ENCODE results near the gene SH2D6. TPM values are rescaled to one million over a fixed set of nuclear protein-coding genes. Genes with fewer than 3 reads are reported as not detected.

Gene SH2D6
- total and polyA plus RNA-seq, 2 donors (not counting 1 experiment from before 2014, with no cell fraction given): 0.27 to 1.6 TPM

GRCh38 chr2:85441864-85442263 lies 23.4 kb downstream of the SH2D6 start:
- peaks cover 14 to 16% of the 10 kb centered on the region in 2 donors for H3K4me1 ChIP-seq (ENCODE audit: control insufficient read depth in 2 of 2, insufficient read depth in 2 of 2, low read length in 2 of 2)
- no peak for ATAC-seq (ENCODE audit: low read depth)
- no peaks in the 10 kb centered on the region for H3K36me3 ChIP-seq (replicated peaks in 1 of 2; ENCODE audit: control extremely low read depth in 1 of 2, control insufficient read depth in 1 of 2, extremely low read depth in 1 of 2, insufficient read depth in 2 of 2, low read length in 1 of 2)
- H2AFZ ChIP-seq (ENCODE audit: insufficient read depth, low read depth, low read length, poor library complexity, severe bottlenecking): no peak overlapping the region
- intact Hi-C loops (cut with micrococcal nuclease): no loop called here
- Mint-ChIP-seq H3K27me3 (no peaks in the 10 kb centered on the region), H3K4me1 (peaks cover 17% of the 10 kb centered on the region), H3K4me3 (no peak overlapping the region), H3K9me3 (ENCODE audit: insufficient read depth) (no peaks in the 10 kb centered on the region), H3K27ac (no peak overlapping the region)
- no peak for TF ChIP-seq EZH2 (IDR thresholded peaks at IDR 0.05; ENCODE audit: borderline replicate concordance, insufficient read depth, low read depth, low read length, poor library complexity, severe bottlenecking)
- TF ChIP-seq, protein P1, sequence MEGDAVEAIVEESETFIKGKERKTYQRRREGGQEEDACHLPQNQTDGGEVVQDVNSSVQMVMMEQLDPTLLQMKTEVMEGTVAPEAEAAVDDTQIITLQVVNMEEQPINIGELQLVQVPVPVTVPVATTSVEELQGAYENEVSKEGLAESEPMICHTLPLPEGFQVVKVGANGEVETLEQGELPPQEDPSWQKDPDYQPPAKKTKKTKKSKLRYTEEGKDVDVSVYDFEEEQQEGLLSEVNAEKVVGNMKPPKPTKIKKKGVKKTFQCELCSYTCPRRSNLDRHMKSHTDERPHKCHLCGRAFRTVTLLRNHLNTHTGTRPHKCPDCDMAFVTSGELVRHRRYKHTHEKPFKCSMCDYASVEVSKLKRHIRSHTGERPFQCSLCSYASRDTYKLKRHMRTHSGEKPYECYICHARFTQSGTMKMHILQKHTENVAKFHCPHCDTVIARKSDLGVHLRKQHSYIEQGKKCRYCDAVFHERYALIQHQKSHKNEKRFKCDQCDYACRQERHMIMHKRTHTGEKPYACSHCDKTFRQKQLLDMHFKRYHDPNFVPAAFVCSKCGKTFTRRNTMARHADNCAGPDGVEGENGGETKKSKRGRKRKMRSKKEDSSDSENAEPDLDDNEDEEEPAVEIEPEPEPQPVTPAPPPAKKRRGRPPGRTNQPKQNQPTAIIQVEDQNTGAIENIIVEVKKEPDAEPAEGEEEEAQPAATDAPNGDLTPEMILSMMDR (IDR thresholded peaks at IDR 0.05): no peak
- CTCF ChIA-PET: interaction anchor here (1.5 kb wide), 1 partner anchor 21 kb away, joined by 5 read pairs; no protein-coding TSS in a partner anchor
- no peaks in the 10 kb centered on the region for H3K9me3 ChIP-seq (ENCODE audit: control extremely low read depth in 1 of 3, control insufficient read depth in 2 of 3, insufficient read depth in 1 of 3, low read length in 2 of 3)
- no peak overlapping the region for H3K9ac ChIP-seq (ENCODE audit: low read length)
- WGBS (ENCODE audit: insufficient coverage): 69% methylated on average over 2 of the region's 4 CpGs
- H3K27ac ChIP-seq (ENCODE audit: low read length in 2 of 2): no peak overlapping the region
- H3K4me3 ChIP-seq (ENCODE audit: control extremely low read depth in 1 of 5, extremely low read depth in 1 of 5, insufficient read depth in 1 of 5, low read depth in 2 of 5, low read length in 4 of 5): no peak overlapping the region
- H3K4me2 ChIP-seq (replicated peaks; ENCODE audit: low read depth, low read length, poor library complexity, severe bottlenecking): no peak overlapping the region
- H4K20me1 ChIP-seq (ENCODE audit: control insufficient read depth, insufficient read depth, low read length, poor library complexity, severe bottlenecking): no peaks in the 10 kb centered on the region
- H3K79me2 ChIP-seq (ENCODE audit: control insufficient read depth, insufficient read depth, low read length): no peaks in the 10 kb centered on the region
- H3K27me3 ChIP-seq (replicated peaks in 1 of 4; ENCODE audit: control extremely low read depth in 1 of 4, control insufficient read depth in 3 of 4, insufficient read depth in 4 of 4, low read length in 3 of 4): peaks cover 0 to 3% (median 0%) of the 10 kb centered on the region in 4 experiments
- DNase-seq: no peak
- POLR2A ChIA-PET: interaction anchor here (0.6 kb wide), 1 partner anchor 92 kb away, joined by 5 read pairs; no protein-coding TSS in a partner anchor

DNA sequence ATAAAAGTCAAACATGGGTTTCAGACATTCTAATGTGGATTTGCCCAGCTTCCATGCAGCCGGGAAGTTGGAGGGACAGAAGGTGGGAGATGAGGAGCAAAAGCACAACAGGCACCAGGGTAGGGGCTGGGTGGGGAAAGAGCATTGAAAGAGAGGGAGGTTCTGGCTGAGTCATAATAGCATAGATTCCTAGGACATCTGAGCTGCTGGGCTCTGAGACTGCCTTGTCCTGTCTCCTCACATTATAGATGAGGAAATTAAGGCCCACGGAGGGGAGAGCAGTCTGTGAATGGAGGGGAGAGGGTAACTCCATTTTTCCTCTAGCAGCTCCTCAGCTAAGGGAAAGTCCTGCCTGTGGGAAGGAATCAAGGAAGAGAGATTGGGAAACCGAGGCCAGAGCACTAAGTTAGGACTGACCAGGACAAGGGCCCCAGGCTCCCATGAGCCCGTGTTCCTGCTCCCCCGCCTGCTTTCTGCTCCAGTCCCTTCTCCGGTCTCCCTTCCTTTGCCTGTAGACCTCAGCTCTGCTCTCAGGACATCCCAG lies 26.2 kb downstream of the SH2D6 start:
- intact Hi-C loops (cut with micrococcal nuclease): no loop called here
- Histone ChIP-seq H4K20me1 (ENCODE audit: control insufficient read depth, insufficient read depth, low read length, poor library complexity, severe bottlenecking) (no peaks in the 10 kb centered on the region), H3K9me3 (ENCODE audit: control extremely low read depth in 1 of 3, control insufficient read depth in 2 of 3, insufficient read depth in 1 of 3, low read length in 2 of 3) (peaks cover 0 to 3% (median 0%) of the 10 kb centered on the region in 3 donors), H3K4me3 (ENCODE audit: control extremely low read depth in 1 of 5, extremely low read depth in 1 of 5, insufficient read depth in 1 of 5, low read depth in 2 of 5, low read length in 4 of 5) (no peak overlapping the region), H3K36me3 (replicated peaks in 1 of 2; ENCODE audit: control extremely low read depth in 1 of 2, control insufficient read depth in 1 of 2, extremely low read depth in 1 of 2, insufficient read depth in 2 of 2, low read length in 1 of 2) (no peaks in the 10 kb centered on the region), H3K4me2 (replicated peaks; ENCODE audit: low read depth, low read length, poor library complexity, severe bottlenecking) (no peak overlapping the region), H3K79me2 (ENCODE audit: control insufficient read depth, insufficient read depth, low read length) (no peaks in the 10 kb centered on the region), H2AFZ (ENCODE audit: insufficient read depth, low read depth, low read length, poor library complexity, severe bottlenecking) (no peak overlapping the region), H3K27me3 (replicated peaks in 1 of 4; ENCODE audit: control extremely low read depth in 1 of 4, control insufficient read depth in 3 of 4, insufficient read depth in 4 of 4, low read length in 3 of 4) (peaks cover 0 to 3% (median 0%) of the 10 kb centered on the region in 4 experiments), H3K9ac (ENCODE audit: low read length) (no peak overlapping the region), H3K27ac (ENCODE audit: low read length in 2 of 2) (no peak overlapping the region), H3K4me1 (ENCODE audit: control insufficient read depth in 2 of 2, insufficient read depth in 2 of 2, low read length in 2 of 2) (no peaks in the 10 kb centered on the region)
- no peak for TF ChIP-seq EZH2 (IDR thresholded peaks at IDR 0.05; ENCODE audit: borderline replicate concordance, insufficient read depth, low read depth, low read length, poor library complexity, severe bottlenecking)
- TF ChIP-seq, protein P1 (IDR thresholded peaks at IDR 0.05): no peak
- no peak for DNase-seq
- H3K27me3 Mint-ChIP-seq: no peaks in the 10 kb centered on the region
- ATAC-seq (ENCODE audit: low read depth): no peak
- no peaks in the 10 kb centered on the region for H3K9me3 Mint-ChIP-seq (ENCODE audit: insufficient read depth)
- H3K4me3 Mint-ChIP-seq: no peak overlapping the region
- 93% methylated on average over 5 of the region's 6 CpGs for WGBS (ENCODE audit: insufficient coverage)
- POLR2A ChIA-PET: no interaction called here
- H3K27ac Mint-ChIP-seq: no peak overlapping the region
- CTCF ChIA-PET: interaction anchor here (0.6 kb wide), 1 partner anchor 179 kb away, joined by 3 read pairs; no protein-coding TSS in a partner anchor
- H3K4me1 Mint-ChIP-seq: no peaks in the 10 kb centered on the region

Data from B cell (primary cell).